ENCODE results near the gene FAM169A.
"Not testable (repeated sequence)": the region's sequence is repeated elsewhere in the genome, so short reads cannot be mapped to it uniquely, and the experiment has no call there.

The FAM169A gene, protein sequence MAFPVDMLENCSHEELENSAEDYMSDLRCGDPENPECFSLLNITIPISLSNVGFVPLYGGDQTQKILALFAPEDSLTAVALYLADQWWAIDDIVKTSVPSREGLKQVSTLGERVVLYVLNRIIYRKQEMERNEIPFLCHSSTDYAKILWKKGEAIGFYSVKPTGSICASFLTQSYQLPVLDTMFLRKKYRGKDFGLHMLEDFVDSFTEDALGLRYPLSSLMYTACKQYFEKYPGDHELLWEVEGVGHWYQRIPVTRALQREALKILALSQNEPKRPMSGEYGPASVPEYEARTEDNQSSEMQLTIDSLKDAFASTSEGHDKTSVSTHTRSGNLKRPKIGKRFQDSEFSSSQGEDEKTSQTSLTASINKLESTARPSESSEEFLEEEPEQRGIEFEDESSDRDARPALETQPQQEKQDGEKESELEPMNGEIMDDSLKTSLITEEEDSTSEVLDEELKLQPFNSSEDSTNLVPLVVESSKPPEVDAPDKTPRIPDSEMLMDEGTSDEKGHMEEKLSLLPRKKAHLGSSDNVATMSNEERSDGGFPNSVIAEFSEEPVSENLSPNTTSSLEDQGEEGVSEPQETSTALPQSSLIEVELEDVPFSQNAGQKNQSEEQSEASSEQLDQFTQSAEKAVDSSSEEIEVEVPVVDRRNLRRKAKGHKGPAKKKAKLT

DNA sequence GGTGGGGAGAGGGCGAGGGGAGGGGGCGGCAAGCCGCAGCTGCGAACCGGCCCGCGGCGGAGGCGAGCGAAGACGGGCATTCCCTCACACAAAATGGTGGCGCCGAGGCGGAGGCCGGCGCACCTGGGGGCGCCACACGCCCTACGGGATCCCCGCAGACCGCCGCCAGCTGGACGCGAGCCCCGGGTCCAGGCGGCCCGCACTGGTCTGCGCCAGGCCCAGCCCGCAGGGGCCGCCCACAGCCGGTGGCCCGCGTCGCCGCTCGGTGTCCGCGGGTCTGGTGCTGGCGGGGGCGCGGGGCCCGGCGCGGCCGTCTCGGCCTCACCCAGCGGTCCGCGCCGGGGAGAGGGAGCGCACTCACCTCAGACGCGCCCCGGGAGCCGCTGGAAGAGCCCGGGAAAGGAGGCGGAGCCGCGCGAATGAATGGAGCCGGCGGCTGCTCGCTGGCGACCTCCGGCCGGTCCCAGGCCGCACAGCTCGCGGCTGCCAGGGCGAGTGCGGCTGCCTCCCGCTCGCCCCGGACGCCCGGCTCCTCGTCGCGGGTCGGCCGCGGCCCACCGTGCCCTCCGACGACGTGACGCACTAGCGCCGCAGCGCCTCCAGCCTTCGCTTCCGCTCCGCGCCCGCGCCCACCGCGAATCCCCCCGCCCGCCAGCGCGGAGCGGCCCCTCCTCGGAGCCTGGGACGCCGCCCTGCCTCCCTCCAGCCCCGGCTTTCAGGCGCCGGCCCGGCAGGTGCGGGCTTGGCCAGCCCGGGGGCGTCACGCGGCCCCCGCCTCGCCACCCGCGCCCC lies at the start of gene FAM169A:
Gene FAM169A (minus strand): TSS at position 584 of the 792 bp plus-strand sequence. CDS start 24,711 bp downstream, outside the sequence.
- Histone ChIP-seq H3K36me3 (replicated peaks) (no peaks in the 10 kb centered on the region), H3K27me3 (replicated peaks) (no peaks in the 10 kb centered on the region), H3K27ac (no peak within 1 kb of the TSS), H3K4me3 (ENCODE audit: low read depth, low read length) (peak within 1 kb of the TSS; percentile 60)
- DNase-seq: no peak
- TF ChIP-seq, protein P1, sequence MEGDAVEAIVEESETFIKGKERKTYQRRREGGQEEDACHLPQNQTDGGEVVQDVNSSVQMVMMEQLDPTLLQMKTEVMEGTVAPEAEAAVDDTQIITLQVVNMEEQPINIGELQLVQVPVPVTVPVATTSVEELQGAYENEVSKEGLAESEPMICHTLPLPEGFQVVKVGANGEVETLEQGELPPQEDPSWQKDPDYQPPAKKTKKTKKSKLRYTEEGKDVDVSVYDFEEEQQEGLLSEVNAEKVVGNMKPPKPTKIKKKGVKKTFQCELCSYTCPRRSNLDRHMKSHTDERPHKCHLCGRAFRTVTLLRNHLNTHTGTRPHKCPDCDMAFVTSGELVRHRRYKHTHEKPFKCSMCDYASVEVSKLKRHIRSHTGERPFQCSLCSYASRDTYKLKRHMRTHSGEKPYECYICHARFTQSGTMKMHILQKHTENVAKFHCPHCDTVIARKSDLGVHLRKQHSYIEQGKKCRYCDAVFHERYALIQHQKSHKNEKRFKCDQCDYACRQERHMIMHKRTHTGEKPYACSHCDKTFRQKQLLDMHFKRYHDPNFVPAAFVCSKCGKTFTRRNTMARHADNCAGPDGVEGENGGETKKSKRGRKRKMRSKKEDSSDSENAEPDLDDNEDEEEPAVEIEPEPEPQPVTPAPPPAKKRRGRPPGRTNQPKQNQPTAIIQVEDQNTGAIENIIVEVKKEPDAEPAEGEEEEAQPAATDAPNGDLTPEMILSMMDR (IDR thresholded peaks at IDR 0.05; ENCODE audit: low read depth, low read length, missing control alignments): no peak
- in situ Hi-C loops (cut with HindIII; ENCODE audit: low pct_ligation_motif_present, low sequenced_read_pairs): no loop called here

GRCh38 chr5:74915488-74915887 lies 49.3 kb upstream of the FAM169A start:
- no peak overlapping the region for H3K27ac ChIP-seq
- TF ChIP-seq, protein P1 (IDR thresholded peaks at IDR 0.05; ENCODE audit: low read depth, low read length, missing control alignments): no peak
- DNase-seq: no peak
- no peaks in the 10 kb centered on the region for H3K27me3 ChIP-seq (replicated peaks)
- H3K4me3 ChIP-seq (ENCODE audit: low read depth, low read length): no peak overlapping the region
- in situ Hi-C loops (cut with HindIII; ENCODE audit: low pct_ligation_motif_present, low sequenced_read_pairs): no loop called here
- no peaks in the 10 kb centered on the region for H3K36me3 ChIP-seq (replicated peaks)

DNA sequence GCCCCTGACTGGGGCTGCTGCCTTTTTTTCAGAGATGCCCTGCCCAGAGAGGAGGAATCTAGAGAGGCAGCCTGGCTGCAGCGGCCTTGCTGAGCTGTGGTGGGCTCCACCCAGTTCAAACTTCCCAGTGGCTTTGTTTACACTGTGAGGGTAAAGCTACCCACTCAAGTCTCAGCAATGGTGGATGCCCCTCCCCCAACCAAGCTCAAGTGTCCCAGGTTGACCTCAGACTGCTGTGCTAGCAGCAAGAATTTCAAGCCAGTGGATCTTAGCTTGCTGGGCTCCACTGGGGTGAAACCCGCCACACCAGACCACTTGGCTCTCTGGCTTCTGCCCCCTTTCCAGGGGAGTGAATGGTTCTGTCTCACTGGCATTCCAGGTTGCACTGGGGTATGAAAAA lies 45.2 kb upstream of the FAM169A start:
- DNase-seq; H3K4me3 ChIP-seq (ENCODE audit: low read depth, low read length); H3K27ac ChIP-seq; H3K36me3 ChIP-seq (replicated peaks); in situ Hi-C loops (cut with HindIII; ENCODE audit: low pct_ligation_motif_present, low sequenced_read_pairs); H3K27me3 ChIP-seq (replicated peaks): not testable (repeated sequence)

GRCh38 chr5:74909888-74910287 lies 43.7 kb upstream of the FAM169A start:
- H3K27me3 ChIP-seq (replicated peaks); H3K27ac ChIP-seq; H3K4me3 ChIP-seq (ENCODE audit: low read depth, low read length); H3K36me3 ChIP-seq (replicated peaks); in situ Hi-C loops (cut with HindIII; ENCODE audit: low pct_ligation_motif_present, low sequenced_read_pairs); DNase-seq: not testable (repeated sequence)

DNA sequence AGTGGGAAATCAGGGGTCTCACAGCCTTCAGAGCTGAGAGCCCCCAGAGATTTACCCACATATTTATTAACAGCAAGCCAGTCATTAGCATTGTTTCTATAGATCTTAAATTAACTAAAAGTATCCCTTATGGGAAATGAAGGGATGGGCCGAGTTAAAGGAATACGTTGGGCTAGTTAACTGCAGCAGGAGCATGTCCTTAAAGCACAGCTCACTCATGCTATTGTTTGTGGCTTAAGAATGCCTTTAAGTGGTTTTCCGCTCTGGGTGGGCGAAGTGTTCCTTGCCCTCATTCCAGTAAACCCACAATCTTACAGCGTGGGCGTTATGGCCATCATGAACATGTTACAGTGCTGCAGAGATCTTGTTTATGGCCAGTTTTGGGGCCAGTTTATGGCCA lies 42.0 kb upstream of the FAM169A start:
- H3K4me3 ChIP-seq (ENCODE audit: low read depth, low read length); H3K27me3 ChIP-seq (replicated peaks); H3K36me3 ChIP-seq (replicated peaks); in situ Hi-C loops (cut with HindIII; ENCODE audit: low pct_ligation_motif_present, low sequenced_read_pairs); DNase-seq; H3K27ac ChIP-seq: not testable (repeated sequence)

DNA sequence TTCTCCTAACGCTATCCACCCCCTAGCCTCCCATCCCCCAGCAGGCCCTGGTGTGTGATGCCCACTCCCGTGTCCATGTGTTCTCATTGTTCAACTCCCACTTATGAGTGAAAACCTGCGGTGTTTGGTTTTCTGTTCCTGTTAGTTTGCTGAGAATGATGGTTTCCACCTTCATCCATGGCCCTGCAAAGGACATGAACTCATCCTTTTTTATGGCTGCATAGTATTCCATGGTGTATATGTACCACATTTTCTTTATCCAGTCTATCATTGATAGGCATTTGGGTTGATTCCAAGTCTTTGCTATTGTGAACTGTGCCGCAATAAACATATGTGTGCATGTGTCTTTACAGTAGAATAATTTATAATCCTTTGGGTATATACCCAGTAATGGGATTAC lies 38.5 kb upstream of the FAM169A start:
- DNase-seq; H3K36me3 ChIP-seq (replicated peaks); in situ Hi-C loops (cut with HindIII; ENCODE audit: low pct_ligation_motif_present, low sequenced_read_pairs); H3K4me3 ChIP-seq (ENCODE audit: low read depth, low read length); H3K27ac ChIP-seq; H3K27me3 ChIP-seq (replicated peaks): not testable (repeated sequence)

DNA sequence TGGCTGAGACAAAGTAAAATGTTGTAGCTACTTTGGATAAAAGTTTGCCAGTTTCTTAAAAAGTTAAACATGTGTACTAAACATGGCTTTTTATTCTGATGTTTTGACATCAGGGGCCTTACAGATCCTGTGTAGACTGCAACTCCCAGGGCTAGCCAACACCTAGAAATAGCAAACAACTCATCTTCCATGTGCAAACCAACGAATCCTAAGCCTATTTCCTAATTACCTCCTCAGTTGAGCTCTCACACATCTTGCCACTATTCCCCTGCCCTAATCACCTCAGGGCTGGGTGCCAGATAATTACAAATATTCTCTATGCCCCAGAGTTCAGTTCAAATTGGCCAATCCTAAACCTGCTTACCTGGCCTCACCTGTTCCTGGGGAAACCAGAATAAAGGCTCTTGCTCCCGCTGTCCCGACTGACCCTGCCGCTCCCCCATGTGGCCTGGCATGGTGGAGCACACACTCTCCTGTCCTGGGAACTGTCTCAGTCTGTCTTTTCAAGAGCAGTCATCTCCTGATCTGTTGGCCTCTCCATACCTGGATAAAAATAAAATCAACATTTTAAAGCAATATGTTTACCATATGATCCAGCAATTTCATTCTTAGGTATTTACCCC lies 37.1 kb upstream of the FAM169A start:
- in situ Hi-C loops (cut with HindIII; ENCODE audit: low pct_ligation_motif_present, low sequenced_read_pairs): no loop called here
- Histone ChIP-seq H3K27ac (no peak overlapping the region), H3K27me3 (replicated peaks) (no peaks in the 10 kb centered on the region), H3K36me3 (replicated peaks) (no peaks in the 10 kb centered on the region), H3K4me3 (ENCODE audit: low read depth, low read length) (no peak overlapping the region)
- DNase-seq: no peak
- TF ChIP-seq, protein P1 (IDR thresholded peaks at IDR 0.05; ENCODE audit: low read depth, low read length, missing control alignments): peak; percentile 65
